IPS DF 4.7 (cell line): ENCODE data around the gene ADM.
"Not testable (repeated sequence)": the region's sequence is repeated elsewhere in the genome, so short reads cannot be mapped to it uniquely, and the experiment has no call there.

ENCODE experiments used
- DNase-seq: peaks from one replicate; pipeline ENCODE4 v3.0.0-alpha.2; 2013; ENCODE audit warnings: low spot score; ENCODE audit errors: extremely low read depth

Gene ADM, protein sequence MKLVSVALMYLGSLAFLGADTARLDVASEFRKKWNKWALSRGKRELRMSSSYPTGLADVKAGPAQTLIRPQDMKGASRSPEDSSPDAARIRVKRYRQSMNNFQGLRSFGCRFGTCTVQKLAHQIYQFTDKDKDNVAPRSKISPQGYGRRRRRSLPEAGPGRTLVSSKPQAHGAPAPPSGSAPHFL

DNA sequence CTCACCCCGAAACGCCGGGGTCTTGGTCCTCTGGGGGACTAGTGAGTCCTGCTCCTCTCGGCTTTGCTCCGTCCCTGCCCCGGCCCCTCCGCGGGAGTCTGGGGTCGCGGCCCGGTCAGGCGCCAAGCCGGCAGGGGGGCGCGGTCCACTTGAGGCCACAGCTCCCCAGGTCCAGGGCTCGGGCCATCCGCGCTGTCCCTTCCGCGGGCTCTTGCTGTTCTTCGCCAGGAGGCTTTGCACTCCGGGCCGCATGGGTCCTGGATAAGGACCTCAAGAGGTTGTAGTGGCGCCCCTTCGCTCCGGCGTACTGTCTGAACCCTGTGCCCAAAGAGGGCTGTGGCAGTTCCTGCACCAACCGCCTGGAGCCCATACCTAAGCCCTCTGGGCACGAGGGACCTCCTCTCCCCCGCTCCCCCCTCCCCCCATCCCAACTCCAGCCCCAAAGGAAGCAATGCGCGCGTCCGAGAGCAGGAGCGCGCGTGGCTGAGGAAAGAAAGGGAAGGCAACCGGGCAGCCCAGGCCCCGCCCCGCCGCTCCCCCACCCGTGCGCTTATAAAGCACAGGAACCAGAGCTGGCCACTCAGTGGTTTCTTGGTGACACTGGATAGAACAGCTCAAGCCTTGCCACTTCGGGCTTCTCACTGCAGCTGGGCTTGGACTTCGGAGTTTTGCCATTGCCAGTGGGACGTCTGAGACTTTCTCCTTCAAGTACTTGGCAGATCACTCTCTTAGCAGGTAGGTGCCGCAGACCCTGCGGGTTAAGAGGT lies at the start of gene ADM:
TSS of gene ADM (plus strand) at position 579 of the 767 bp plus-strand sequence. CDS start 628 bp downstream, outside the sequence.
- DNase-seq = no peak

DNA sequence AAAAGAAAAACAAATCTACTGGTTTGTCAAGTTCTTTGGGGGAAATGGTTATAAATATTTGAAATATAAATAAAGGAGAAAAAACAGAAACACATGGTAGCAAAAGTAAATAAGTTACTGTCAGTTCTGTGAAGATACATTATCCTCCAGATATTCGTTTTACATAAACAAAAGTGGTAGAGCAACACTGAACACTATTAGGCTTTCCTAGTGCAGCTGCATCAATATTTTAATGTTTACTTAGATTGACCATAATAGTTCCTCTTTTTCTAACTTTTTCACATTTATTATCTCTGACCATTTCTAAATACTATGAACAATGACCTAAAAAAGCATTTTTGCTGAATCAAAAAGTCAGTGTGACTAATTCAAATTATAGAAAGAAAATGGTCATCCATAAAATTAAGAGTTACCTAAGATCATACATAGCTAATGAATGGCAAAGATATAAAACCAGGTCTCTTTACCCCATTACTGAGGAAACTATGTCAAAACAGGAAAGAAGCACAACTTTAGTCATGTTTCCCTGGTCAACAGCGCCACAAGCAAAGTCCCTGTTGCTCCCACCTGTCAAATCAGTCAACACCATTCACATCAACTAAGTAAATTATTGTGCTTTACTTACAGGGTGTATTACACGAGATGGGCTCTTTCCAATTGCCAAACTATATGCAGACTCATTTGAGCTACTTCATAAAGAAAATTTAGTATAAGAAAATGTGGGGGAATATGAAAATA lies 49.3 kb upstream of the ADM start:
- DNase-seq = no peak

GRCh38 chr11:10257478-10257877 lies 47.4 kb upstream of the ADM start:
- DNase-seq = no peak

- no peak for DNase-seq
These were observed 43.1 kb upstream of the ADM start for GRCh38 chr11:10261821-10262220.

DNA sequence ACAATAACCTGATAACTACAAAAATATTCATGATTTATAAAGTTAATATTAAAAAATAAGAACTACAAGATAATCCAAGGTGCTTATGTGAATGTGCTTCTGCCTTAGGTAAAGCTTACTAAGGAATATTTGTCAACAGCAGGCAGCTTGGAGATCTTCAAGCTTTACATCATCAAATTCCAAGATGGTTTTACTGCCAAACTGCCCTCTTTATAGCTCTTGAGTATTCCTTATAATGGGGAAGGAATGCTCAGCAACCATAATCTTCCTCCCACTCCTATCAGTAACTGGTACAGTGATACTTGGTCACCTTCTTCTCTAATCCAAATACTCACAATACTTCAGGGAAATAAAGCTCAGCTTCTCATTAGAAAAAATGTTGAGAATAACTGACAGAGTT lies 40.9 kb upstream of the ADM start:
- DNase-seq = no peak

DNA sequence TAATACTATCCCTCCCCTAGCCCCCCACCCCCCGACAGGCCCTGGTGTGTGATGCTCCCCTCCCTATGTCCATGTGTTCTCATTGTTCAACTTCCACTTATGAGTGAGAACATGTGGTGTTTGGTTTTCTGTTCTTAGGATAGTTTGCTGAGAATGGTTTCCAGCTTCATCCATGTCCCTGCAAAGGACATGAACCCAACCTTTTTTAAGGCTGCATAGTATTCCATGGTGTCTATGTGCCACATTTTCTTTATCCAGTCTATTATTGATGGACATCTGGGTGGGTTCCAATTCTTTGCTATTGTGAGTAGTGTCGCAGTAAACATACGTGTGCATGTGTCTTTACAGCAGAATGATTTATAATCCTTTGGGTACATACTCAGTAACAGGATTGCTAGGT lies 40.2 kb upstream of the ADM start:
- DNase-seq = not testable (repeated sequence)

DNA sequence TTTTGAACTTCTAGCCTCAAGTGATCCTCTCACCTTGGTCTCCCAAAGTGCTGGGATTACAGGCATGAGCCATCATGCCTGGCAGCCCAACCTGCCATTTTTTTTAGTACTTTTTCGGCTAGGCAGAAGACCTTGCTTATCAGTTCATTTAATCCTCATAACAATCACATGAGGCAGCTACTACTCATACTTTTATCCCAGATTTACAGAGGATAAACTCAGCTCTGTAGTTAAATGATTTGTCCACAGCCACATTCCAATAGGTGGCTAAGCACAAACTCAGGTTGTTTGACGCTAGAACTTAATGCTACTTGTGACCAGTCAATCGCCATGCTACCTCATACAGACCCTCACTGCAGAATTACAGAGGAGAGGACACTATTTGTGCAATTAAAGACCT lies 38.9 kb upstream of the ADM start:
- no peak for DNase-seq

GRCh38 chr11:10267821-10268220 lies 37.1 kb upstream of the ADM start:
- no peak for DNase-seq

DNA sequence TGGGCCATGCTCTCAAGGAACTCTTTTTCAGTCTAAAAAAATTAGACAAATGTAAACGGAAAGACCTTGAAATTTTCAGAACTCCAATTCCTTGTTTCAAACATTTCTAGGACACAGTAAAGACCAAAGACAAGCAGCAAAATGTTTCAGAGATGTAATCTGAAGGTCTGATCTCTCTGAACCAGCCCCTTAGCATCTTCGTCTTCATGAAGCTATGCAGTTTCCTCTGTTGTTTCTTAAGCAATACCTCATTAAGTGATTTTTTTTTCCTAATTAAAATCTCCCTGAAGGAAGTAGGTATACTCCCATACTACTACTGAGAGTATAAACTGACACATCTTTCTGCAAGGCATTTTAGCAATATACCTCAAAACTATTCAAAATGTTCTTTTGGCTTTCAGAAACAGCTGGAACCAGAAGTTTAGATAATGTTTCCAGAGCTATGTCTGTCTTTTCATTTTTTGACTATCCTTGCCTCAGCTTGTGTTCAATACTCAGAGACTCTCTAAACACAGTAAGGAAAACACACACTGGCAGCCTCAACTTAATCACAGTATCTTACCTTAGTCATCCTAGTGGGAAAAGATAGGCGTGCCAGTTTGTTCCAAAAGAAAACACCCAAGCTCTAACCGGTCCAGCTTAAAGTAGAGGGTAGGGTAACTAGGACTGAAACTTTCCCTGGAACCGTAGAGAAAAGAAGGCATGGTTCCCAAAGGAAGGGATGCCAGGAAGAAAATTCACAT lies 36.0 kb upstream of the ADM start:
- DNase-seq = no peak

- no peak for DNase-seq
These were observed 32.7 kb upstream of the ADM start for GRCh38 chr11:10272132-10272531.

GRCh38 chr11:10273738-10274137 lies 31.1 kb upstream of the ADM start:
- DNase-seq = no peak

- DNase-seq = no peak
These were observed 30.1 kb upstream of the ADM start for GRCh38 chr11:10274726-10275125.

DNA sequence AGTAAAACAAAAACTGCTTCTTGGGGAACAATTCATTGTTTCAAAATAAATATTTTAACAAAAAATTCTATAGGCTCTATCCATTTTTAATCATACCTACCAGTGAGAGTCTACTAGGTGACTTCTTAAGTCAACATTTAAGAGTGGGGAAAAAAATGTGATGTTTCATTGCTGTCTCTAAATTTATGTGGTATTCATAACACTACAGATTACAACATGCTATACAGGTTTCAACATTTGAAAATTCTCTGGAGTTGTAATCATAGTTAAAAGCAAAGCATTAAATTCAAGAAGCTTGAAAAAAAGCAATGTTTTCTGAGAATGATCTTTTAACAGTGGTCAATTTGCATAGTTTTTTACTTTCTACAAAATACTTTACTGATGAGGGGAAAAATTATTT lies 29.2 kb upstream of the ADM start:
- DNase-seq = no peak

DNA sequence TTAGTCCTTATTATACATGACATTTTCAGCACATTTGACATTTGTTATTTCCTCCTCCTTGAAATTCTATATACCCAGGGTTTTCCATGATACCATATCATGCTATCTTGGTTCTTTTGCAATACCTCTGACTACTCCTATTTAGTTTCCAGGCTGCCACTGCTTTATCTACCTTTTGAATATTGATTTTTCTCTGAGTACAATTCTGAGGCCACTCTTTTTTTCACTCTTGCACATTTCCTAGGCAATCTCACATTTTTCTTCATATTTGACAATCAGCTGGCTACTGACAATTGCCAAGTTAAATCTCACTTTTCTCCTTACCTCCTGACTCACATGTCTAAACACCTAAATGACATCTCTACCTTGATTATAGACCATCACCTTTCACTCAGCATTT lies 22.8 kb upstream of the ADM start:
- DNase-seq = no peak

DNA sequence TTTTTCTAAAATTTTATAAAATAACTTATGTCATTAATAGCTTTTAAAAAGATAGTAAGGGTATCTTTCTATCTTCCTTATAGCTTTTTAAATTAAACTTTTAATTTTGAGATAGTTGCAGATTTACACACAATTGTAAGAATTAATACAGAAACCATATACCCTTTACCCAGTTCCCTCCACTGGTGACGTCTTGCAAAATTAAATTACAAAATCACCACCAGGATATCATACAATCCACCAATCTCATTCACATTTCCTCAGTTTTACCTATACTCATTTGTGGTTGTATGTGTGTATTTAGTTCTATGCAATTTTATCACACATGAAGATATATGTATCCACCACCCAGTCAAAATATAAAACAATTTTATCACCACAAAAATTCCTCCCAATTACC lies 20.9 kb upstream of the ADM start:
- no peak for DNase-seq

- no peak for DNase-seq
These were observed 19.6 kb upstream of the ADM start for GRCh38 chr11:10285148-10285802.

- no peak for DNase-seq
These were observed 17.7 kb upstream of the ADM start for GRCh38 chr11:10287140-10287539.

DNA sequence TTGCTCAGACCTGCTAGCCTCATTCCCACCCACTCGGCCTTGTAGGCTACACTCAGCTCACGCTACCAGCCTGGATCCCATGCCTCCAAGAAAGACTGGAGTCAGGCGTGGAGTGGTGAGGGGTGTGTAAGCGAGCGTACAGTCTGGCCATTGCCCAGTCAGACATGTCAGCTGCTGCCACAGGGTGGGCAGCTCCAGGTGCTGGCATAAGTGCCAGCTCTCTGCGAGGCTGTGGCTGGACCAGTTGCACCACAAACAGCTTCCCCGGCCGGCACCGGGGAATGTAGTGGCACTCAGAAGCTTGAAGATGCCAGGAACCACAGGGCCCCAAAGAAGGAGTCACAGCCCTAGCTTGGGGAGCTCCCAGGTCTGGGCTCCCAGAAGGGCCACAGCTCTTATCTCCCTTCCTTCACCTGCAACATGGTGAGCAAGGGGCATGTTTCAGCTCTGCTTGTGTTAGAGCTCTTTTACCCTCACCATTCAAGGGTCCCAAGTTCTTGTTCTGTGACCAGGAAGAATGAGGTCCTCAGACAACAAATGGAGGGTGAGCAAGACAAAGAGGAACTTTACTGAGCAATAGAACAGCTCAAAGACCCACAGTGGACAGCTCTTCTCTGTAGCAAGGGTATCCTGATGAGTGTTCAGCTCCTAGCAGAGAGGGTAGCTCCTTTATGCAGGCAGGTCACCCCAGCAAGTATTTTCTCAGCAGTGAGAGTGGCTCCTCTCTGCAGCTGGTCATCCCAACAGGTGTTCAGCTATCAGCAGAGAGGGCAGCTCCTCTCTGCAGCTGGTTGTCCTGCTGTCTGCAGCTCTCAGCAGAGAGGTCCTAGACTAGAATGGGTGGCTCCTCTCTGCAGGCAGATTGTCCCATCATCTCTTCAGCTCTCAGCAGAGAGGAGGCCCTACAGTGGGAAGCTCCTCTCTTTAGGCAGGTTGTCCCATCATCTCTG lies 16.8 kb upstream of the ADM start:
- no peak for DNase-seq

- no peak for DNase-seq
These were observed 15.8 kb upstream of the ADM start for GRCh38 chr11:10288881-10289764.
